Activated CD4-positive, alpha-beta T cell treated with anti-CD3 and anti-CD28 coated beads, Interleukin-2, amount 50 U/mL, for 24 hours (primary cell): ENCODE results near the gene NBR1.
A peak's percentile ranks its signal among the peaks of the same experiment; 100 is the strongest.
"Not testable (repeated sequence)": the region's sequence is repeated elsewhere in the genome, so short reads cannot be mapped to it uniquely, and the experiment has no call there.

ENCODE experiments used
- DNase-seq, 2 donors: peaks; one replicate each; pipeline ENCODE4 v3.0.0-alpha.2; 2020; ENCODE audit warnings: low read depth in 1 of 2, low spot score in 1 of 2

The NBR1 gene, protein sequence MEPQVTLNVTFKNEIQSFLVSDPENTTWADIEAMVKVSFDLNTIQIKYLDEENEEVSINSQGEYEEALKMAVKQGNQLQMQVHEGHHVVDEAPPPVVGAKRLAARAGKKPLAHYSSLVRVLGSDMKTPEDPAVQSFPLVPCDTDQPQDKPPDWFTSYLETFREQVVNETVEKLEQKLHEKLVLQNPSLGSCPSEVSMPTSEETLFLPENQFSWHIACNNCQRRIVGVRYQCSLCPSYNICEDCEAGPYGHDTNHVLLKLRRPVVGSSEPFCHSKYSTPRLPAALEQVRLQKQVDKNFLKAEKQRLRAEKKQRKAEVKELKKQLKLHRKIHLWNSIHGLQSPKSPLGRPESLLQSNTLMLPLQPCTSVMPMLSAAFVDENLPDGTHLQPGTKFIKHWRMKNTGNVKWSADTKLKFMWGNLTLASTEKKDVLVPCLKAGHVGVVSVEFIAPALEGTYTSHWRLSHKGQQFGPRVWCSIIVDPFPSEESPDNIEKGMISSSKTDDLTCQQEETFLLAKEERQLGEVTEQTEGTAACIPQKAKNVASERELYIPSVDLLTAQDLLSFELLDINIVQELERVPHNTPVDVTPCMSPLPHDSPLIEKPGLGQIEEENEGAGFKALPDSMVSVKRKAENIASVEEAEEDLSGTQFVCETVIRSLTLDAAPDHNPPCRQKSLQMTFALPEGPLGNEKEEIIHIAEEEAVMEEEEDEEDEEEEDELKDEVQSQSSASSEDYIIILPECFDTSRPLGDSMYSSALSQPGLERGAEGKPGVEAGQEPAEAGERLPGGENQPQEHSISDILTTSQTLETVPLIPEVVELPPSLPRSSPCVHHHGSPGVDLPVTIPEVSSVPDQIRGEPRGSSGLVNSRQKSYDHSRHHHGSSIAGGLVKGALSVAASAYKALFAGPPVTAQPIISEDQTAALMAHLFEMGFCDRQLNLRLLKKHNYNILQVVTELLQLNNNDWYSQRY

DNA sequence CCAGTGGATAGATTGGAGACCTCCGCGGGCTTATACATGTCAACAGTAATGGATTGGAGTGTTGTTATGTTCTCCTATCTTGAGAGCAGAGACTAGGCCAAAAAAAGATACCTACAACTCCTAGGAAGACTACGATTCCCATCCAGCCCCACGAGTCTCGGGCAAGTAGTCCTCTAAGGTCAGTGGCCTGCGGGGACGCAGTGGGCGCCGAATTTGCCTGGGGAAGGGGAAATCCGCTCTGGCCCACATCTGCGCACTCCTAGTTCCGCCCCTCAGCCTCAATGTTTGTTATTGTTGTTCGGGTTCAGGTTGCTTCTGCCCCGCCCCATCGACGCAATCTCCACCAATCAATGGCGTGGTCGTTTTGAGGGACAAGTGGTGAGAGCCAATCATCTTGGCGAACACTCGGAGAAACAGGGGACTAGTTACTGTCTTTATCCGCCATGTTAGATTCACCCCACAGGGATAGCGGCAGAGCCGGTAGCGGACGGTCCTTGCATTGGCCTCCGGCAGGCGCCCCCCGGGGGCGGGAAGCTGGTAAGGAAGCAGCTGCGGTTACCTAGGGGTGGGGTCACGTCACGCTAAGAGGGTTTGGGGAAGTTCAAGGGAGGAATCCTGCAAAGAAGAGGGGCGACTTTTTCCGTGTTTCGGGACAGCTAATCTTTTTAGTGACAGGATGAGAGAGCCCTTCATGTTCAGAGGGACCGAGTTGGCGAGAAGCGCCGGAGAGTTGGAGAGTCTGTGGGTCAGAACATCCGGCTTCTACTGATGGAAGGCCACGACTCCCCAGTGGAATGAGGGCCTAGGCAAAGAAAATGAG, at the start of gene NBR1:
NBR1 (plus strand) TSS at position 449 of the 820 bp plus-strand sequence. CDS start 4,586 bp downstream, outside the sequence.
- peak; percentile 84 to 97 for DNase-seq

DNA sequence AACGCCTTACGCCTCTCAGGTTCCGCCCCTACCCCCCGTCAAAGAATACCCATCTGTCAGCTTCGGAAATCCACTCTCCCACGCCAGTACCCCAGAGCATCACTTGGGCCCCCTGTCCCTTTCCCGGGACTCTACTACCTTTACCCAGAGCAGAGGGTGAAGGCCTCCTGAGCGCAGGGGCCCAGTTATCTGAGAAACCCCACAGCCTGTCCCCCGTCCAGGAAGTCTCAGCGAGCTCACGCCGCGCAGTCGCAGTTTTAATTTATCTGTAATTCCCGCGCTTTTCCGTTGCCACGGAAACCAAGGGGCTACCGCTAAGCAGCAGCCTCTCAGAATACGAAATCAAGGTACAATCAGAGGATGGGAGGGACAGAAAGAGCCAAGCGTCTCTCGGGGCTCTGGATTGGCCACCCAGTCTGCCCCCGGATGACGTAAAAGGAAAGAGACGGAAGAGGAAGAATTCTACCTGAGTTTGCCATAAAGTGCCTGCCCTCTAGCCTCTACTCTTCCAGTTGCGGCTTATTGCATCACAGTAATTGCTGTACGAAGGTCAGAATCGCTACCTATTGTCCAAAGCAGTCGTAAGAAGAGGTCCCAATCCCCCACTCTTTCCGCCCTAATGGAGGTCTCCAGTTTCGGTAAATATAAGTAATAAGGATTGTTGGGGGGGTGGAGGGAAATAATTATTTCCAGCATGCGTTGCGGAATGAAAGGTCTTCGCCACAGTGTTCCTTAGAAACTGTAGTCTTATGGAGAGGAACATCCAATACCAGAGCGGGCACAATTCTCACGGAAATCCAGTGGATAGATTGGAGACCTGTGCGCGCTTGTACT, 45.7 kb upstream of the NBR1 start, which contains the start of gene BRCA1:
BRCA1 (minus strand) TSS at position 232 of the 834 bp plus-strand sequence. CDS start 1,268 bp downstream, outside the sequence.
- DNase-seq = peak; percentile 74 to 94

DNA sequence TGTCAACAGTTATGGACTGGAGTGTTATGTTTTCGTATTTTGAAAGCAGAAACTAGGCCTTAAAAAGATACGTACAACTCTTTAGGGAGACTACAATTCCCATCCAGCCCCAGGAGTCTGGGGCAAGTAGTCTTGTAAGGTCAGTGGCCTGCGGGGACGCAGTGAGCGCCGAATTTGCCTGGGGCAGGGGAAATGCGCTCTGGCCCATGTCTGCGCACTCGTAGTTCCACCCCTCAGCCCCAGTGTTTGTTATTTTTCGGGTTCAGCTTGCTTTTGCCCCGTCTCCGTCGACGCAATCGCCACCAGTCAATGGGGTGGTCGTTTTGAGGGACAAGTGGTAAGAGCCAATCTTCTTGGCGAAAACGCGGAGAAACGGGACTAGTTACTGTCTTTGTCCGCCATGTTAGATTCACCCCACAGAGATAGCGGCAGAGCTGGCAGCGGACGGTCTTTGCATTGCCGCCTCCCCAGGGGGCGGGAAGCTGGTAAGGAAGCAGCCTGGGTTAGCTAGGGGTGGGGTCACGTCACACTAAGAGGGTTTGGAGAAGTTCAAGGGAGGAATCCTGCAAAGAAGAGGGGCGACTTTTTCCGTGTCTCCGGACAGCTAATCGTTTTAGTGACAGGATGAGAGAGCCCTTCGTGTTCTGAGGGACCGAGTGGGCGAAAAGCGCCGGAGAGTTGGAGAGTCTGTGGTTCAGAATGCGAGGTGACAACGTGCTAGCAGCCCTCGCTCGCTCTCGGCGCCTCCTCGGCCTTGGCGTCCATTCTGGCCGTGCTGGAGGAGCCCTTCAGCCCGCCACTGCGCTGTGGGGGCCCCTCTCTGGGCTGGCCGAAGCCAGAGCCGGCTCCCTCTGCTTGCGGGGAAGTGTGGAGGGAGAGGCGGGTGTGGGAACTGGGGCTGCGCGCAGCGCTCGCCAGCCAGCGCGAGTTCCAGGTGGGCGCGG, 44.8 kb upstream of the NBR1 start:
- no peak for DNase-seq

DNA sequence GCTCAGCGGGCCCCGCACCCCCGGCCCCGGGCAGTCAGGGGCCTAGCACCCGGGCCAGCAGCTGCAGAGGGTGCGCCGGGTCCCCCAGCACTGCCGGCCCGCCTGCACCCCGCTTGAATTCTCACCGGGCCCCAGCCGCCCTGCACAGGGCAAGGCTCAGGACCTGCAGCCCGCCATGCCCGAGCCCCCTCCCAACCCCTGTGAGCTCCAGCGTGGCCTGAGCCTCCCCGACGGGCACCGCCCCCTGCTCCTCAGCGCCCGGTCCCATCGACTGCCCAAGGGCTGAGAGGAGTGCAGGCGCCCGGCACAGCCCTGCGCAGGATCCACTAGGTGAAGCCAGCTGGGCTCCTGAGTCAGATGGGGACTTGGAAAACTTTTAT, 44.1 kb upstream of the NBR1 start:
- DNase-seq = no peak

DNA sequence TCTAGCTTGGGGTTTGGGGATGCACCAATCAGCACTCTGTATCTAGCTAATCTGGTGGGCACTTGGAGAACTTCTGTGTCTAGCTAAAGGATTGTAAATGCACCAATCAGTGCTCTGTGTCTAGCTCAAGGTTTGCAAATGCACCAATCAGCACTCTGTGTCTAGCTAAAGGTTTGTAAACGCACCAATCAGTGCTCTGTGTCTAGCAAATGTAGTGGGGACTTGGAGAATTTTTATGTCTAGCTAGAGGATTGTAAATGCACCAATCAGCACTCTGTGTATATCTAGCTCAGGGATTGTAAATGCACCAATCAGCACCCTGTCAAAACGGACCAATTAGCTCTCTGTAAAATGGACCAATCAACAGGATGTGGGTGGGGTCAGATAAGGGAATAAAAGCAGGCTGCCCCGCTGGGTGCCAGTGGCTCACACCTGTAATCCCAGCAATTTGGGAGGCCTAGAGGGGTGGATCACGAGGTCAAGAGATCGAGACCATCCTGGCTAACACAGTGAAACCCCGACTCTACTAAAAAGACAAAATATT, 43.6 kb upstream of the NBR1 start:
- DNase-seq = not testable (repeated sequence)

DNA sequence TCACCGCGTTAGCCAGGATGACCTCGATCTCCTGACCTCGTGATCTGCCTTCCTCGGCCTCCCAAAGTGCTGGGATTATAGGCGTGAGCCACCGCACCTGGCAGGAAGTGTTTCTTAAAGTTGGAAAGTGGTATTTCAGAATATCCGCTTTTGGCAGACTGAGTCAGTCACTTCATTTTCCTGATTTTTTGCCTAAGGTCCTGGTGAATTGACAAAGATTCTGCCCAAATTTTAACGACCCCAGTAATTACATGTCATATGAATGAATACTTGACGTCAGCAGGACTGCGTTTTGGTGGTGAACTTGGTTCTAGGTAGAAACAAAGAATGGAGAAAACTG, 41.4 kb upstream of the NBR1 start:
- no peak for DNase-seq

DNA sequence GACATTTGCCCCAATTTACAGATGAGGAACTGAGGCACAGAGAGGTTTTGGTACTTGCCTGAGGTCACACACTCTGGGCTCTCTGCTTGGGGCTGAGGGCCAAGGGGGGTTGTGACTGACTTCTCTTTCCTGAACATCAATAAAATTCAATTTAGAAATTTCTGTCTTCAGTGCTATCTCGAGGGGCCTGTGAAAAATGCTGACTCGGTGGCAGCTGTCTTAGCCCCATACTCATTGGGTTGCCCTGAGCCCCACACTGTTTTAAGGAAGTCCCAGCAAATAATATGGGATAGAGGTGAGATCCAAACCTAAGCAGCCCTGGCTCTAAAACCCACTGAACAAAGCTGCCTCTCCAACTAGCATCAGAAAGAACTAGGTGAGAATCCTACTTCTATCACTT, 38.9 kb upstream of the NBR1 start:
- DNase-seq = no peak

DNA sequence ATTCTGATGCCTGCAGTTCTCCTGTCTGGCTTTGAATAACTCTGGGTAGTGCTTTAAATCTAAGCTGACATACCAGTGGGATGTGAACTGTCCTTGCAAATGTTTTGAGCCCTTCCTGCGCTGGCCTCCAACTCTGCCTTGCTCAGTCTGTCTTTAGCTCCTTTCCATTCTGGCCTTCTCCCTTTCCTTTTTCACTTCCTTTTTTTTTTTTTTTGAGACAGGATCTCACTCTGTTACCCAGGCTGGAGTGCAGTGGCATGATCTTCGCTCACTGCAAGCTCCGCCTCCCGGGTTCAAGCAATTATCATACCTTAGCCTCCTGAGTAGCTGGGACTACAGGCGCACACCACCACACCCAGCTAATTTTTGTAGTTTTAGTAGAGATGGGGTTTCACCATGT, 37.6 kb upstream of the NBR1 start:
- not testable (repeated sequence) for DNase-seq

DNA sequence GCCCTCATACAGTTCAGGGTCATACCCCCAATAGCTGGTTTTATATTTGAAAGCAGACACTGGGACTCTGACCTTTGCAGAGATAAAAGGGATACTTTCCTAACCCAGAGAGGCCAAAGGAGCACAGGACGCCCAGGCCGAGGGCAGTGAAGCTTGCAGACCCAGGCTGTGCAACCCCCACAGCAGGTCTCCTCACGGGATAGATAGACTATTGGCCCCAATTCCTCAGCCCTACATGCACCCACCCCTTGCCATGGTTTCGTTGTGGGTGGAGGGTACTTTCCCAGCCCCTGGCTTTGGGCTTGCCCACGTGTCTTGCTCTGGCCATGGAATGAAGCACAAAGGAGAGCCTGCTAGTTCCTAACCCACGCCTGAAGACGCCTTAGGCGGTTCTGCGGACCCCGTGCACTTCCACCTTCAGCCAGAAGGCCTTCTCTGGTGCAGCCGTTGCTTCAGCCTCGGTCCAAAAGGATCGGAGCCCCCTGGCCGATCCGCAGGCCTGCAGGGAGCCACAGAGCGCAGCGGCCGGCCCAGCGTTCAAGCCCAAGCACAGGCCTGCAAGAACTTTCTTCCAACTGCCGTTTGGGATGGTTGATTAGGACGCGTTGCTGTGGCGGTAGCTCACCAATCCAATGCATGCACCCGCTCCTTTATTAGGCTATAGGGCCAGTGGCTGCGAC, 36.1 kb upstream of the NBR1 start:
- no peak for DNase-seq

DNA sequence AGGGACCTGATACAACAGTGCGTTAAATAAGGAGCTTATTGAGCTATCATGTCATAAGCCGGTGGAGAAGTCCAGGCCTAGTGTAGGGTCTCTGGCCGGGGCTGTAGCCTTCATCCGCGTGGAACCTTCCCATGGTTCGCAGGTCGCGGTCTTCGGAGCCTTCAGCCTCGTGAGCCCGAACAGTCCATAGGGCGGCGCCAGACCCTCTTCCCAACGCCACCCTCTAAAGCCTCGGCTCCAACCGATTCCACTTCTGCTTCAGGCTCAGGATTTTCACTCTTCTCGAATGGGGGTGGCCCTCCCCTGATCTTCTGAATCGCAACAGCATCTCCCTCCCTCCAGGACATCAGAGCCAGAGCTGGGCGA, 35.6 kb upstream of the NBR1 start:
- DNase-seq = no peak

DNA sequence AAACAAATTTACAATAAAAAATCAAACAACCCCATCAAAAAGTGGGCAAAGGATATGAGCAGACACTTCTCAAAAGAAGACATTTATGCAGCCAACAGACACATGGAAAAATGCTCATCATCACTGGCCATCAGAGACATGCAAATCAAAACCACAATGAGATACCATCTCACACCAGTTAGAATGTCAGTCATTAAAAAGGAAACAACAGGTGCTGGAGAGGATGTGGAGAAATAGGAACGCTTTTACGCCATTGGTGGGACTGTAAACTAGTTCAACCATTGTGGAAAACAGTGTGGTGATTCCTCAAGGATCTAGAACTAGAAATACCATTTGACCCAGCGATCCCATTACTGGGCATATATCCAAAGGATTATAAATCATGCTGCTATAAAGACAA, 34.4 kb upstream of the NBR1 start:
- DNase-seq = not testable (repeated sequence)

DNA sequence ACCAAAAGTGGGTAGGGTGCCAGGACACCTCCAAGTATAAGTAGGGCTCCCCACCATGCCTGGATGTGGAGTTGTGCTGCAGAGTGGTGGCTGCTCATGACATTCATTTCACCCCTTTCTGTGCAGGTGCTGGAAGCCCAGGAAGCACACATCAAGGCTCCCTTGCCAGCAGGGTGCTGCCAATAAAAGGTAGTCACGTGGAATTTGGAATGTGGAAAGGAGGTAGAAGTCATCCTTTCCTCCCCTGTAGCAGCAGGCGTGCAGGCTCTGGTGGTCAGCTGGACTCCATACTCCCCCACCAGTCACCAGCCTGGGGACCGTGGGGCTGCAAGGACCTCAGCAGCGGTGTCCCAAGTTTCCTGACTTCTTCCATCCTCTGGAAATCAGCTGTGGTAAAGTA, 32.5 kb upstream of the NBR1 start:
- not testable (repeated sequence) for DNase-seq

DNA sequence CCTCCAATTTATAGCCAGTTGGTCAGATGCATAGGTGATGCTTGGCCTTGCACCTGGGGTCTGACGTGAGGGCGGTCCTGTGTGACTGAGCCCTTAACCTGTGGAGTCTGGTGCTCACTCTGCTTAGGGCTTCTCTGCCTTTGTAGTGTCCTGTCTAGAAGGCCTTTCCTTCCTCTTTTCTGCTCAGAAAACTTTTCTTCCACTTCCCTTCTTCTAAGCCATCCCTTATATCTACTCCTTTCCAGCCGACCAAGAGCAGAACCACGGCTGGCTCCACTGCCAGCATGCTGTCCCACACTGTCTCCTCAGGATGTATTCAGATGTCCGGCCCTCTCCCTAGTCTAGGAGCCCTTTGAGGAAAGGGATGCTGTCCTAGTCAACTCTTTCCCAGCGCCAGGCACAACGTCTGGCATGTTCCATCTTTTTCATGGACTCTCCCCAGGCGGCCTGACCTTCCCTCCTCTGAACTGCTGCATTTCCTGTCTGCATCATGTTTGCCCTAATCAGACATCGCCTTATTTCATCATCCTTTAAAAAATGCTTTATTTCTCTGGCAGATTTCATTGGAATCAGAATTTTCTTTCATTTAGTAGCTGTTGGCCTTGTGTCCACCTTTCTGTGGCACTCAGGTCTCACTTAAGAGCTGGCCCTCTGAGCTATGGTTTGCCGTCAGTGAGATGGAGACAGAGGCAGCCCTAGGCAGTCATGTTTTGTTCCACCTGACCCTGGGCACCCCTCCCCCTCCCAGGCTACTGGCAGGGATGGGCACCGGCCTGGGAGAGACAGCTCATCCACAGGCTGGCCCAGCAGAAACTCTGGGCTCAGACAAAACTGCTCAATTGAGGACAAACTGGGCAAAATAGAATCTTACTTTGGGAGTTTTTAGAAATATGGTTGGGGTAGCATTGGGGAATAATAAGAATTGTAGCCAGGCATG, 30.4 kb upstream of the NBR1 start:
- DNase-seq = no peak

DNA sequence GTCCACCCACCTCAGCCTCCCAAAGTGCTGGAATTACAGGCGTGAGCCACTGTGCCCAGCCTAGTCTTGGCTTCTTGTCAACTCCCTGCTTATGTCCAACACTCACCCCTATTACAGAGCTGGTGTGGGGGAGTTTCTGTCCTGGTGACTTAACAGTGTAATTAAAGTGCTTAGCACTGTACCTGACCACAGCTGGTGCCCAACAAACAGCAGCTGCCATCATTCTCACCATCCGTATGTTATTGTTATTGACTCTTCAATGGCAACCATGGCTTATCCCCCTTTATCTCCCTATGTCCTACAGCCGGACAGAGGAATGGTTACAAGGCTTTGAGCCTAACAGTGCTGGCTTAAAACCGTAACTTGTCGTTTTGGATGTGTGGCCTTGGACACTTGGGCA, 28.9 kb upstream of the NBR1 start:
- no peak for DNase-seq

DNA sequence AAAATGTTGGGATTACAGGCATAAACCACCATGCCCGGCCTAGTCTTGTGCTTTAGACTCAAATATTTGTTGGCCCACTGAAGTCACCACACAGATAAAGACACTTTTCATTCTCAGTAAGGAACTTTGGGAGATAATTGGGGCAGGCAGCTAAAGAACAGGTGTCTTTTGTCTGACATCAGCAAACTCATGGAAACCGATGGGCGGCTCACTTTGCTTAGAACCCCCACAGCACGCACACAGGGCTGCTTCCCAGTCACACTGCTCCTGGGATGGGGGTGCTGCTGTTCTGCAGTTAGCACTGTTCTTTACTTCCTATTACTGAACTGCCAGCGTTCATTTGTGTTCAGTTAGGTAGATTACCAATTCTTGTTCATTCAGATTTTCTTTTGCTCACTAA, 27.8 kb upstream of the NBR1 start:
- no peak for DNase-seq

DNA sequence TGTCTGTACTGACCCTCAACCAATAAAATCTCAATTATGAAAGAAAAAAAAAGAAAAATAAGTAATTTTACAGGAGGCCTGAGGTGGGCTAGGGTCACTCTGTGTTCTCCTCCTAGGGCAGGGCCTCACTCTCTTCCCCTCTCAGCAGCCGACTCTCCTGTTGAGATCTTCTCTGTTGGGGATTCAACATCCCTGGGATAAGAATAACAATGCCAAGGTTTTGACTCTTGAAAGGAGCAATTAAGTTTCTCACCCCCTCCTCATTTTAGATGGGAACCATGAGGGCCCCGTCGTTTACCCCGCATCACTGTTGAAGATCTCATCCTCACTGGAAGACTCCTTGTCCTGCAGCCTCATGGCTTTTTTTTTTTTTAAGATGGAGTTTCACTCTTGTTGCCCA, 24.4 kb upstream of the NBR1 start:
- DNase-seq = no peak

DNA sequence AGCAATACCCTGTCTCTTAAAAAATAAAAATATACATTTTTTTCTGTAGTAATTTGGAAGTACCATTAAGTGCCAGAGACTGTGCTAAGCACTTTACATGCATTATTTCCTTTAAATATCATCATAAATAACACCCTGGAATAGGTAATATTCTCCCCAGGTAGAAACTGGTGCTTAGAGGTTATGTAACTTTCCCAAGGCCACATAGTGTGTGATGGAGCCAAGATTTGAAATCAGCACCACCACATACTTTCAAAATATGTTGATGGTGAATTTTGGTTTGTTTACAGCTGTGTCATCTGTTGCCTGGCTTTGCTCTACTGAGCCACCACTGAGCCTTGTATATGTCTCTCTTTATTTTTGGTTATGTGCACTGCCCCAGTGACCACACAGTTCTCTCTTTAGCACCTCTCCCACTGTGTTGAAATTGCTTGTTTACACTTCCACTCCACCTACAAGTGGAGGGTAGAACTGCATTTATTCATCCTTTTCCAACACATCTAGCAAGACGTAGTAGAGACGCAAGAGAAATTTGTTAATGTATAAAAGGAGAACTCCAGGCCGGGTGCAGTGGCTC, 19.0 kb upstream of the NBR1 start:
- no peak for DNase-seq
